B cell (primary cell): ENCODE data around the gene GLIS1. TPM values are rescaled to one million over a fixed set of nuclear protein-coding genes. Genes with fewer than 3 reads are reported as not detected.

Experiments used
- ATAC-seq: fragments of 200-7000 bp; cut with Tn5 transposase; one replicate; pipeline ENCODE4 v1.10.0; 2021; ENCODE audit warnings: low read depth, mild to moderate bottlenecking, moderate number of reproducible peaks, moderate library complexity
- CTCF ChIA-PET: fragments of 350-600 bp; sonication (Branson Sonifier 250); formaldehyde crosslinking; loops from one replicate; lab custom pipeline; 2021; ENCODE audit warnings: antibody characterized with exemption, inconsistent platforms; lab: Charles Lee
- POLR2A ChIA-PET: fragments of 350-600 bp; sonication (Branson Sonifier 250); formaldehyde crosslinking; loops from one replicate; lab custom pipeline; 2021; ENCODE audit warnings: antibody characterized with exemption; lab: Charles Lee
- DNase-seq: peaks from one replicate; pipeline ENCODE4 v3.0.0; 2013
- H2AFZ ChIP-seq: 2 replicates; pipeline ENCODE4 v1.6.1; 2012; ENCODE audit warnings: mild to moderate bottlenecking, low read depth, low read length; ENCODE audit not compliant: insufficient read depth, poor library complexity, severe bottlenecking
- H3K27ac ChIP-seq, 2 donors: 1 replicate in 1 of 2; 2 replicates in 1 of 2; pipeline ENCODE4 v1.5.1; 2012 to 2013; ENCODE audit warnings: low read length in 2 of 2, mild to moderate bottlenecking in 2 of 2, moderate library complexity in 1 of 2
- H3K27me3 ChIP-seq, 4 experiments: fragments of 200-600 bp in 1 of 4; sonication (generic) in 1 of 4; replicated peaks in 1 of 4; 1 replicate in 2 of 4; 2 replicates in 2 of 4; pipeline versions ENCODE4 v1.6.1 to v1.7.0; 2013 to 2016; ENCODE audit warnings: low read length in 3 of 4, mild to moderate bottlenecking in 2 of 4, mixed read lengths in 1 of 4, moderate library complexity in 1 of 4; ENCODE audit not compliant: insufficient read depth in 4 of 4, control insufficient read depth in 3 of 4; ENCODE audit errors: control extremely low read depth in 1 of 4
- H3K36me3 ChIP-seq, 2 experiments: replicated peaks in 1 of 2; 1 replicate in 1 of 2; 2 replicates in 1 of 2; pipeline versions ENCODE4 v1.6.1 to v1.7.1; 2013; ENCODE audit warnings: low read length in 1 of 2; ENCODE audit not compliant: insufficient read depth in 2 of 2, control insufficient read depth in 1 of 2; ENCODE audit errors: control extremely low read depth in 1 of 2, extremely low read depth in 1 of 2
- H3K4me1 ChIP-seq, 2 donors: fragments of 200-600 bp in 1 of 2; sonication (generic) in 1 of 2; 1 replicate in 1 of 2; 2 replicates in 1 of 2; pipeline versions ENCODE4 v1.5.1 to v1.6.1; 2013 to 2017; ENCODE audit warnings: low read length in 2 of 2; ENCODE audit not compliant: control insufficient read depth in 2 of 2, insufficient read depth in 2 of 2
- H3K4me2 ChIP-seq: replicated peaks from 2 replicates; pipeline ENCODE3; 2012; ENCODE audit warnings: mild to moderate bottlenecking, low read depth, low read length; ENCODE audit not compliant: poor library complexity, severe bottlenecking
- H3K4me3 ChIP-seq, 5 experiments: fragments of 200-600 bp in 1 of 5; sonication (generic) in 1 of 5; 1 replicate in 3 of 5; 2 replicates in 2 of 5; pipeline versions ENCODE4 v1.5.1 to v1.7.0; 2011 to 2016; ENCODE audit warnings: low read length in 4 of 5, mild to moderate bottlenecking in 4 of 5, low read depth in 2 of 5, control low read depth in 1 of 5, moderate library complexity in 1 of 5; ENCODE audit not compliant: insufficient read depth in 1 of 5; ENCODE audit errors: control extremely low read depth in 1 of 5, extremely low read depth in 1 of 5
- H3K79me2 ChIP-seq: fragments of 200-600 bp; sonication (generic); one replicate; pipeline ENCODE4 v1.6.0; 2016; ENCODE audit warnings: low read length; ENCODE audit not compliant: control insufficient read depth, insufficient read depth
- H3K9ac ChIP-seq: fragments of 200-600 bp; sonication (generic); 2 replicates; pipeline ENCODE4 v1.6.1; 2017; ENCODE audit warnings: mild to moderate bottlenecking, low read length, moderate library complexity
- H3K9me3 ChIP-seq, 3 donors: one replicate each; pipeline versions ENCODE4 v1.6.1 to v1.7.1; 2013; ENCODE audit warnings: low read length in 2 of 3; ENCODE audit not compliant: control insufficient read depth in 2 of 3, insufficient read depth in 1 of 3; ENCODE audit errors: control extremely low read depth in 1 of 3
- H4K20me1 ChIP-seq: 2 replicates; pipeline ENCODE4 v1.6.0; 2012; ENCODE audit warnings: mild to moderate bottlenecking, low read length; ENCODE audit not compliant: insufficient read depth, control insufficient read depth, poor library complexity, severe bottlenecking
- H3K27ac Mint-ChIP-seq: one replicate; pipeline ENCODE4 v1.8.0; 2021; ENCODE audit warnings: mixed read lengths
- H3K27me3 Mint-ChIP-seq: one replicate; pipeline ENCODE4 v1.8.0; 2021; ENCODE audit warnings: mixed read lengths
- H3K4me1 Mint-ChIP-seq: one replicate; pipeline ENCODE4 v1.8.0; 2021; ENCODE audit warnings: mixed read lengths
- H3K4me3 Mint-ChIP-seq: one replicate; pipeline ENCODE4 v1.8.0; 2021; ENCODE audit warnings: mixed read lengths
- H3K9me3 Mint-ChIP-seq: one replicate; pipeline ENCODE4 v1.8.0; 2022; ENCODE audit warnings: mixed read lengths; ENCODE audit not compliant: insufficient read depth
- CTCF ChIP-seq: fragments of 200-600 bp; IDR thresholded peaks from one replicate; pipeline ENCODE4 v1.8.0; 2022; ENCODE audit warnings: antibody characterized with exemption, mild to moderate bottlenecking
- EZH2 ChIP-seq: IDR thresholded peaks from 2 replicates; pipeline ENCODE4 v1.6.1; 2012; ENCODE audit warnings: borderline replicate concordance, low read depth, mild to moderate bottlenecking, moderate library complexity, low read length; ENCODE audit not compliant: insufficient read depth, poor library complexity, severe bottlenecking
- WGBS: methylation state at CpG from one replicate; pipeline ENCODE4 v1.1.5; 2013; ENCODE audit warnings: missing lambda C conversion rate; ENCODE audit not compliant: insufficient coverage; 5-methylcytosine and 5-hydroxymethylcytosine counted together
- intact Hi-C: fragments of 100-400 bp; cut with micrococcal nuclease; formaldehyde crosslinking; loops from one replicate; pipeline ENCODE4 v1.10.0; 2022
- polyA plus RNA-seq: library from polyadenylated mRNA; depleted of rRNA; stranded (reverse); fragments of >200 nt; gene quantifications from 2 replicates; pipeline ENCODE4 v1.2.3, GENCODE V29; 2012
- total RNA-seq, 2 donors: library from RNA; stranded (reverse); fragments of 120-200 nt in 1 of 2; gene quantifications; 1 replicate in 1 of 2; 2 replicates in 1 of 2; pipeline versions ENCODE4 v1.2.3 to v1.2.4, GENCODE V29; 2013 to 2022

Gene GLIS1
- total and polyA plus RNA-seq, 2 donors (not counting 1 experiment from before 2014, with no cell fraction given), result not detected

- H3K4me3 ChIP-seq, result no peak overlapping the region
- H3K9ac ChIP-seq, result no peak overlapping the region
- TF ChIP-seq EZH2, result no peak
- TF ChIP-seq CTCF, result no peak
- Mint-ChIP-seq H3K4me3 (no peak overlapping the region), H3K9me3 (no peaks in the 10 kb centered on the region), H3K27me3 (peaks cover 32% of the 10 kb centered on the region), H3K27ac (no peak overlapping the region), H3K4me1 (peaks cover 7% of the 10 kb centered on the region)
- H3K4me1 ChIP-seq, result peaks cover 0 to 5% of the 10 kb centered on the region in 2 donors
- no peaks in the 10 kb centered on the region for H4K20me1 ChIP-seq
- H2AFZ ChIP-seq, result no peak overlapping the region
- intact Hi-C loops, result no loop called here
- H3K4me2 ChIP-seq, result no peak overlapping the region
- no peaks in the 10 kb centered on the region for H3K36me3 ChIP-seq
- no peak for ATAC-seq
- H3K27ac ChIP-seq, result no peak overlapping the region
- POLR2A ChIA-PET, result no interaction called here
- H3K27me3 ChIP-seq, result peaks cover 0 to 5% (median under 1%) of the 10 kb centered on the region in 4 experiments
- no peak for DNase-seq
- 73% methylated on average over 8 of the region's 13 CpGs for WGBS
- CTCF ChIA-PET, result no interaction called here
- H3K9me3 ChIP-seq, result no peaks in the 10 kb centered on the region
- H3K79me2 ChIP-seq, result no peaks in the 10 kb centered on the region
Observed at GRCh38 chr1:53686091-53686964, 52.6 kb downstream of the GLIS1 start.
